Trophoblast cell (in vitro differentiated cells and primary cell): ENCODE data around the gene SLC6A19.
A peak's percentile ranks its signal among the peaks of the same experiment; 100 is the strongest.

Experiments
- DNase-seq, 2 donors: peaks; one replicate each; pipeline ENCODE4 v3.0.0-alpha.2; 2016
- H2AFZ ChIP-seq: 2 replicates; pipeline ENCODE4 v1.6.1; 2013; ENCODE audit warnings: low read length, moderate library complexity, mild to moderate bottlenecking; ENCODE audit not compliant: insufficient read depth, poor library complexity
- H2AK5ac ChIP-seq: 2 replicates; pipeline ENCODE4 v1.6.1; 2013; ENCODE audit warnings: mild to moderate bottlenecking, low read length
- H2BK120ac ChIP-seq: 2 replicates; pipeline ENCODE4 v1.6.1; 2013; ENCODE audit warnings: low read length, mild to moderate bottlenecking, moderate library complexity; ENCODE audit not compliant: insufficient read depth, poor library complexity
- H2BK12ac ChIP-seq: 2 replicates; pipeline ENCODE4 v1.6.1; 2013; ENCODE audit warnings: mild to moderate bottlenecking, low read length, moderate library complexity
- H2BK5ac ChIP-seq: 2 replicates; pipeline ENCODE4 v1.6.1; 2013; ENCODE audit warnings: low read length, low read depth, moderate library complexity, mild to moderate bottlenecking; ENCODE audit not compliant: poor library complexity
- H3K14ac ChIP-seq: 2 replicates; pipeline ENCODE4 v1.6.1; 2013; ENCODE audit warnings: mild to moderate bottlenecking, low read length
- H3K18ac ChIP-seq: 2 replicates; pipeline ENCODE4 v1.6.1; 2013; ENCODE audit warnings: mild to moderate bottlenecking, low read length
- H3K23ac ChIP-seq: 2 replicates; pipeline ENCODE4 v1.6.1; 2013; ENCODE audit warnings: low read length
- H3K27ac ChIP-seq: 2 replicates; pipeline ENCODE4 v1.5.1; 2013; ENCODE audit warnings: low read depth, mild to moderate bottlenecking, inconsistent platforms, low read length, moderate library complexity
- H3K27me3 ChIP-seq: 2 replicates; pipeline ENCODE4 v1.6.1; 2013; ENCODE audit warnings: inconsistent platforms, mild to moderate bottlenecking, low read length, moderate library complexity; ENCODE audit not compliant: insufficient read depth
- H3K36me3 ChIP-seq, 2 experiments: 1 replicate in 1 of 2; 2 replicates in 1 of 2; pipeline ENCODE4 v1.6.1; 2013; ENCODE audit warnings: low read length in 2 of 2, mild to moderate bottlenecking in 2 of 2, moderate library complexity in 1 of 2; ENCODE audit not compliant: insufficient read depth in 2 of 2, control insufficient read depth in 1 of 2
- H3K4ac ChIP-seq: 2 replicates; pipeline ENCODE4 v1.6.1; 2013; ENCODE audit warnings: low read depth, mild to moderate bottlenecking, low read length, moderate library complexity
- H3K4me1 ChIP-seq, 2 experiments: 1 replicate in 1 of 2; 2 replicates in 1 of 2; pipeline ENCODE4 v1.6.1; 2013; ENCODE audit warnings: low read length in 2 of 2, mild to moderate bottlenecking in 2 of 2, moderate library complexity in 1 of 2; ENCODE audit not compliant: insufficient read depth in 2 of 2, control insufficient read depth in 1 of 2
- H3K4me2 ChIP-seq: 2 replicates; pipeline ENCODE4 v1.6.1; 2013; ENCODE audit warnings: inconsistent platforms, mild to moderate bottlenecking, low read length, moderate library complexity
- H3K4me3 ChIP-seq: 2 replicates; pipeline ENCODE4 v1.5.1; 2013; ENCODE audit warnings: mild to moderate bottlenecking, low read depth, low read length, inconsistent platforms
- H3K79me1 ChIP-seq: one replicate; pipeline ENCODE4 v1.6.1; 2013; ENCODE audit warnings: low read length
- H3K79me2 ChIP-seq: 2 replicates; pipeline ENCODE4 v1.6.1; 2013; ENCODE audit warnings: low read length, mild to moderate bottlenecking; ENCODE audit not compliant: control insufficient read depth, insufficient read depth, poor library complexity
- H3K9ac ChIP-seq: 2 replicates; pipeline ENCODE4 v1.6.1; 2013; ENCODE audit warnings: mild to moderate bottlenecking, low read length
- H3K9me3 ChIP-seq: 2 replicates; pipeline ENCODE4 v1.6.1; 2013; ENCODE audit warnings: low read depth, mild to moderate bottlenecking, control low read depth, inconsistent platforms, low read length; ENCODE audit not compliant: insufficient read depth
- H4K12ac ChIP-seq: 2 replicates; pipeline ENCODE4 v1.6.1; 2013; ENCODE audit warnings: low read depth, mild to moderate bottlenecking, low read length, moderate library complexity
- H4K8ac ChIP-seq: 2 replicates; pipeline ENCODE4 v1.6.1; 2013; ENCODE audit warnings: low read depth, mild to moderate bottlenecking, low read length, moderate library complexity
- H4K91ac ChIP-seq: one replicate; pipeline ENCODE4 v1.6.1; 2013; ENCODE audit warnings: low read depth, mild to moderate bottlenecking, low read length, moderate library complexity
- WGBS: extraction: QIAGEN DNeasy Blood & Tissue Kit; methylation state at CpG from one replicate; pipeline ENCODE4 v1.1.7; 2013; ENCODE audit warnings: missing lambda C conversion rate; ENCODE audit not compliant: insufficient read length, insufficient coverage; ENCODE audit errors: extremely low coverage; 5-methylcytosine and 5-hydroxymethylcytosine counted together

SLC6A19 gene

GRCh38 chr5:1253456-1254105 is 52.2 kb downstream of the SLC6A19 start:
- H3K4me2 ChIP-seq = no peak overlapping the region
- H3K4me1 ChIP-seq = no peaks in the 10 kb centered on the region
- no peak overlapping the region for H2AFZ ChIP-seq
- no peak overlapping the region for H3K14ac ChIP-seq
- H3K36me3 ChIP-seq = no peaks in the 10 kb centered on the region
- H2BK12ac ChIP-seq = no peak overlapping the region
- no peak overlapping the region for H4K8ac ChIP-seq
- no peak overlapping the region for H3K4me3 ChIP-seq
- no peaks in the 10 kb centered on the region for H3K27me3 ChIP-seq
- no peak overlapping the region for H3K27ac ChIP-seq
- no peak overlapping the region for H3K9ac ChIP-seq
- H3K9me3 ChIP-seq = no peaks in the 10 kb centered on the region
- no peak overlapping the region for H2BK5ac ChIP-seq
- H3K23ac ChIP-seq = no peak overlapping the region
- no peaks in the 10 kb centered on the region for H3K79me2 ChIP-seq
- no CpG with 5 or more reads among the region's 33 CpGs for WGBS
- H4K12ac ChIP-seq = no peak overlapping the region
- H3K18ac ChIP-seq = no peak overlapping the region
- H3K4ac ChIP-seq = no peak overlapping the region
- H4K91ac ChIP-seq = no peak overlapping the region
- H2AK5ac ChIP-seq = no peak overlapping the region
- no peak for DNase-seq
- no peak overlapping the region for H2BK120ac ChIP-seq
- no peaks in the 10 kb centered on the region for H3K79me1 ChIP-seq

- Histone ChIP-seq H4K12ac (no peak overlapping the region), H2BK120ac (no peak overlapping the region), H3K4ac (no peak overlapping the region), H3K27me3 (no peaks in the 10 kb centered on the region), H2AFZ (no peak overlapping the region), H3K4me3 (no peak overlapping the region), H3K9ac (no peak overlapping the region), H3K23ac (no peak overlapping the region), H3K27ac (no peak overlapping the region), H4K91ac (no peak overlapping the region), H3K14ac (no peak overlapping the region), H3K4me1 (no peaks in the 10 kb centered on the region), H3K79me2 (no peaks in the 10 kb centered on the region), H3K18ac (no peak overlapping the region), H3K9me3 (peaks cover 2% of the 10 kb centered on the region), H3K4me2 (no peak overlapping the region), H2BK12ac (no peak overlapping the region), H2BK5ac (no peak overlapping the region), H3K79me1 (no peaks in the 10 kb centered on the region), H4K8ac (no peak overlapping the region), H2AK5ac (no peak overlapping the region), H3K36me3 (no peaks in the 10 kb centered on the region)
- no peak for DNase-seq
- no CpG with 5 or more reads among the region's 19 CpGs for whole genome bisulfite sequencing
Observed at GRCh38 chr5:1254196-1254595, 52.8 kb downstream of the SLC6A19 start.

- no peak for DNase-seq
- Histone ChIP-seq H3K4me1 (no peaks in the 10 kb centered on the region), H3K23ac (no peak overlapping the region), H4K91ac (no peak overlapping the region), H3K4me3 (no peak overlapping the region), H3K27me3 (no peaks in the 10 kb centered on the region), H3K18ac (no peak overlapping the region), H2AFZ (no peak overlapping the region), H4K12ac (no peak overlapping the region), H3K79me2 (no peaks in the 10 kb centered on the region), H3K9ac (no peak overlapping the region), H2AK5ac (no peak overlapping the region), H2BK120ac (no peak overlapping the region), H3K27ac (no peak overlapping the region), H3K14ac (no peak overlapping the region), H3K36me3 (no peaks in the 10 kb centered on the region), H3K9me3 (peaks cover 8% of the 10 kb centered on the region), H3K4me2 (no peak overlapping the region), H3K79me1 (no peaks in the 10 kb centered on the region), H2BK12ac (no peak overlapping the region), H4K8ac (no peak overlapping the region), H3K4ac (no peak overlapping the region), H2BK5ac (no peak overlapping the region)
- no CpG with 5 or more reads among the region's 16 CpGs for WGBS
Observed at GRCh38 chr5:1255081-1255561, 53.7 kb downstream of the SLC6A19 start.

GRCh38 chr5:1256776-1257175 is 55.4 kb downstream of the SLC6A19 start:
- no peak overlapping the region for H4K8ac ChIP-seq

More at GRCh38 chr5:1256776-1257175, 55.4 kb downstream of the SLC6A19 start:
- H4K12ac ChIP-seq = no peak overlapping the region
- no peak overlapping the region for H3K9ac ChIP-seq
- H2AFZ ChIP-seq = no peak overlapping the region
- no peak overlapping the region for H3K27ac ChIP-seq
- no peaks in the 10 kb centered on the region for H3K79me1 ChIP-seq
- no peak overlapping the region for H4K91ac ChIP-seq
- H3K4ac ChIP-seq = no peak overlapping the region
- H3K4me1 ChIP-seq = no peaks in the 10 kb centered on the region
- no peak overlapping the region for H3K4me2 ChIP-seq
- no peak overlapping the region for H3K14ac ChIP-seq
- no peak overlapping the region for H2BK12ac ChIP-seq
- no peak for DNase-seq
- peaks cover 21% of the 10 kb centered on the region for H3K9me3 ChIP-seq
- no peak overlapping the region for H2BK120ac ChIP-seq
- H3K4me3 ChIP-seq = peak overlapping the region; percentile 16
- H3K79me2 ChIP-seq = no peaks in the 10 kb centered on the region
- no peak overlapping the region for H3K18ac ChIP-seq
- H2AK5ac ChIP-seq = no peak overlapping the region
- no peak overlapping the region for H2BK5ac ChIP-seq
- no CpG with 5 or more reads among the region's 23 CpGs for WGBS
- no peak overlapping the region for H3K23ac ChIP-seq
- H3K36me3 ChIP-seq = no peaks in the 10 kb centered on the region
- H3K27me3 ChIP-seq = no peaks in the 10 kb centered on the region
